ENCODE results near the gene ANO4.
"Not testable (repeated sequence)": the region's sequence is repeated elsewhere in the genome, so short reads cannot be mapped to it uniquely, and the experiment has no call there.

ANO4 gene

GRCh38 chr12:101045486-101046464 lies 251.2 kb downstream of the ANO4 start:
- no peak for DNase-seq (ENCODE audit: low read depth)

GRCh38 chr12:101047652-101048051 lies 253.1 kb downstream of the ANO4 start:
- DNase-seq (ENCODE audit: low read depth): no peak

GRCh38 chr12:101050631-101051030 lies 256.1 kb downstream of the ANO4 start:
- DNase-seq (ENCODE audit: low read depth): no peak

- DNase-seq (ENCODE audit: low read depth): no peak
These were observed 256.6 kb downstream of the ANO4 start for GRCh38 chr12:101051151-101051550.

GRCh38 chr12:101051901-101052550 lies 257.4 kb downstream of the ANO4 start:
- DNase-seq (ENCODE audit: low read depth): no peak

- DNase-seq (ENCODE audit: low read depth): no peak
These were observed 258.6 kb downstream of the ANO4 start for GRCh38 chr12:101053203-101053602.

- no peak for DNase-seq (ENCODE audit: low read depth)
These were observed 261.4 kb downstream of the ANO4 start for GRCh38 chr12:101055940-101056339.

- DNase-seq (ENCODE audit: low read depth): not testable (repeated sequence)
These were observed 267.9 kb downstream of the ANO4 start for GRCh38 chr12:101062508-101062907.

GRCh38 chr12:101064721-101065120 lies 270.1 kb downstream of the ANO4 start:
- no peak for DNase-seq (ENCODE audit: low read depth)

GRCh38 chr12:101066489-101066888 lies 271.9 kb downstream of the ANO4 start:
- no peak for DNase-seq (ENCODE audit: low read depth)

GRCh38 chr12:101068402-101068801 lies 273.8 kb downstream of the ANO4 start:
- no peak for DNase-seq (ENCODE audit: low read depth)

GRCh38 chr12:101068836-101069235 lies 274.3 kb downstream of the ANO4 start:
- DNase-seq (ENCODE audit: low read depth): no peak

GRCh38 chr12:101074940-101075680 lies 280.5 kb downstream of the ANO4 start:
- DNase-seq (ENCODE audit: low read depth): no peak

GRCh38 chr12:101076921-101077320 lies 282.3 kb downstream of the ANO4 start:
- no peak for DNase-seq (ENCODE audit: low read depth)

- DNase-seq (ENCODE audit: low read depth): no peak
These were observed 283.4 kb downstream of the ANO4 start for GRCh38 chr12:101077791-101078528.

- DNase-seq (ENCODE audit: low read depth): no peak
These were observed 284.1 kb downstream of the ANO4 start for GRCh38 chr12:101078536-101079285.

- DNase-seq (ENCODE audit: low read depth): no peak
These were observed 288.1 kb downstream of the ANO4 start for GRCh38 chr12:101082706-101083105.

- DNase-seq (ENCODE audit: low read depth): no peak
These were observed 292.0 kb downstream of the ANO4 start for GRCh38 chr12:101086490-101087135.

- DNase-seq (ENCODE audit: low read depth): no peak
These were observed 293.3 kb downstream of the ANO4 start for GRCh38 chr12:101087920-101088319.

- DNase-seq (ENCODE audit: low read depth): no peak
These were observed 294.7 kb downstream of the ANO4 start for GRCh38 chr12:101089271-101089670.

GRCh38 chr12:101090222-101090621 lies 295.6 kb downstream of the ANO4 start:
- DNase-seq (ENCODE audit: low read depth): not testable (repeated sequence)
